HG03457 (cell line): ENCODE data around the gene KAZN.

Experiments used
- ATAC-seq: cut with Tn5 transposase; IDR thresholded peaks from one replicate; pipeline ENCODE4 v1.9.1; 2021; ENCODE audit warnings: moderate number of reproducible peaks; ENCODE audit not compliant: unreplicated experiment

The KAZN gene

GRCh38 chr1:15158506-15159165 lies 560.2 kb downstream of the KAZN start:
- no peak for ATAC-seq

- no peak for ATAC-seq
These were observed 560.7 kb downstream of the KAZN start for GRCh38 chr1:15159166-15159555.

GRCh38 chr1:15160626-15161025 lies 562.1 kb downstream of the KAZN start:
- no peak for ATAC-seq

GRCh38 chr1:15167386-15167785 lies 568.9 kb downstream of the KAZN start:
- ATAC-seq = no peak
